HS-27A (cell line): ENCODE results near the gene GNGT2.

Experiments
- DNase-seq: peaks from one replicate; pipeline ENCODE4 v3.0.0-alpha.2; 2012; ENCODE audit warnings: low read depth, missing footprints

Gene GNGT2

DNA sequence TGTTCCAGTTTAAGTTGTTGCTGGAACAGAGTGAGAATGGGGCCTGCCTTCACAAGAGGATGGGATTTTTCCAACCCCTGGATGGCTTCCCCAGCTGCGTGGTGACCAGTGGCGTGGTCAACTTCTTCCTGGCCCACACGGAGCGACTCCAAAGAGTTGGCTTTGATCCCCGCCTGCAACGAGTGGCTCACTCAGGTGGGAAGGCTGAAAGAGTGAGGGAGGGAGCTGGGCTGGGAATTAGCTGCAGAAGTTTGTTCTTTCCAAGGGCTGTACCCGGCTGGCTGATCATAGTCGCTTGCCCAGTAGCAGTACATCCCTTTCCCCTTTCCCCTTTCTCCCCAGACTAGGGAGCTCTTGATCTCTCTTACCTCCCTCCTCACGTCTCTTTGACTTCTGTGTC lies 41.7 kb downstream of the GNGT2 start:
- DNase-seq = no peak

DNA sequence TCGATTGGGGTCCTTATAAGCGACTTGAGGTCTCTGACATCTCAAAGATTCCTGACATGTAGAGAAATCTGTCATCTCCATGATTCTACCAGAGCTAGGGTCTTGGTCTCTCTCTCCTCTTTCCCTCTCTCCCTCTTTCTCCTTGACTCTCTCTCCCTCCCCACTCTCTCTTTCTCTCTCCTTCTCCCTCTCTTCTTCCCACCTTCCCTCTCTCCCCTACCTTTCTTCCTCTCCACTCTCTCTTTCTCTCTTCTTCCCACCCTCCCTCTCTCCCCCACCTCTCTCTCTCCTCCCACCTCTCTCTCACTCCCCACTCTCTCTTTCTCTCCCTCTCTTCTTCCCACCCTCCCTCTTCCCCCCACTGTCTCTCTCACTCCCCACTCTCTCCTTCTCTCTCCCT lies 45.2 kb downstream of the GNGT2 start:
- DNase-seq = no peak

DNA sequence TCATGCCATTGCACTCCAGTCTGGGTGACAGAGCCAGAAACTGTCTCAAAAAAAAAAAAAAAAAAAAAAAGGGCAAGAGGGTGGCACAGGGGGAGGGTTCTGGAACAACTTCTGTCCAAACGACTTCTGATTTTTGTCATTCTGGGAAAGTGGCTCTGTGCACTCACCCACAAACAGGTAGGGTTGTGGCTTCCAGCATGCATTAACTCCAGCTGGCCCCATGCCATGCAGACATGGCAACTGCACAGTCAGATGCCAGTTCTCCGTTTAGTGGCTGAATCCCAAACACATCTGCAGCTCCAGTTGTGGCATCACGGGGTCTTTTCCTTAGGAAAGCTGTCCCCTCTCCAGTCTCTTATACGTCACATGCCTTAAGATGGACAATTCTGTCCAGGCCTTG lies 47.5 kb downstream of the GNGT2 start:
- no peak for DNase-seq

DNA sequence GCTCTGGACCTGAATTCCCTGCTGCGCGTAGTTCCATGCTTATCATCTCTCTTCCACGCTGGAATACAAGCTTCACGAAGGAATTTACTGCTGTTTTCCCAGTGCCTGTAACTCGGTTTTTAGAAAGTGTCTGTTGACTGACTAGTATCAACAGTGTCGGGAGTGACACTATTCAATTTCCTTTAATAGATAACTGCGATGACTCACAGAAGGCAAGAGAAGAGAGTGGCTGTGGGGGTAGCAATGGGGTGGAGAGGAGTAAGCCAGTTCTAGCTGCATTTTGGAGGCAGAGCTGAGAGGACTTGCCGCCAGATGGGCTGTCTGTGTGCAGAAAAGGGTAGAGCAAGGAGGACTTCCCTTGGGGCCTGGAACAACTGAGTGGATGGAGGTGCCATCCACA lies 52.6 kb downstream of the GNGT2 start:
- DNase-seq = no peak

DNA sequence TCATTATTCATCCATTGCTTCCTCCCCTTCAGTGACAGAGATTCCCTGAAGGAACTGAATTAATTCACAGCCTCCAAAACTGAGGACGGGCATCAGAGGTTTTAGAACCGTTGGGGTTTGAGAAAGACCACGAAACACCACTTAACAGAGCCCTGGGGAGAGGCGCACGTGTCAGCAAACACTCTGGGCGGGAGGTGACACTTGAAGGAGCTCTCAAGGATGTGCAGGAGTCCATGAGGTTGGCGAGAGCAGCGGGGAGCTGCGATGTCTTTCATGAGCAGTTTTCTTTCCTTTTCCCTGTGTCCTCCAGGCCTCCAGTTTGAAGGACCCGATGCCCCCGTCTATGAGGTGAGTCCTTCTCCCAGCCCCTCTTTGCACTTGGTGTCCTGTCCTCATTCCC lies 54.1 kb downstream of the GNGT2 start:
- DNase-seq = no peak
